Psoas muscle (tissue), 8 donors: ENCODE data around the gene ZCCHC8. TPM values are rescaled to one million over a fixed set of nuclear protein-coding genes. Genes with fewer than 3 reads are reported as not detected.

Source experiments
- ATAC-seq, 4 donors: fragments of 200-7000 bp; cut with Tn5 transposase; one replicate each; pipeline ENCODE4 v1.9.1; 2020; ENCODE audit warnings: moderate library complexity in 3 of 4, mild to moderate bottlenecking in 2 of 4
- DNase-seq, 2 donors: peaks; one replicate each; pipeline ENCODE4 v3.0.0-alpha.2; 2020
- H3K27ac ChIP-seq: fragments of 200-600 bp; one replicate; pipeline ENCODE4 v1.8.0; 2022
- H3K27me3 ChIP-seq, 3 donors: fragments of 200-600 bp in 1 of 3; one replicate each; pipeline versions ENCODE4 v1.6.1 to v1.8.0; 2013 to 2022; ENCODE audit warnings: low read length in 2 of 3, mild to moderate bottlenecking in 2 of 3, moderate library complexity in 1 of 3; ENCODE audit not compliant: insufficient read depth in 3 of 3
- H3K36me3 ChIP-seq, 2 donors: fragments of 200-600 bp in 1 of 2; one replicate each; pipeline versions ENCODE4 v1.6.1 to v1.8.0; 2013 to 2022; ENCODE audit warnings: low read depth in 1 of 2, mild to moderate bottlenecking in 1 of 2, moderate library complexity in 1 of 2; ENCODE audit not compliant: insufficient read depth in 1 of 2
- H3K4me1 ChIP-seq: fragments of 200-600 bp; one replicate; pipeline ENCODE4 v1.8.0; 2022
- H3K4me3 ChIP-seq: fragments of 200-600 bp; one replicate; pipeline ENCODE4 v1.8.0; 2022; ENCODE audit warnings: mild to moderate bottlenecking
- H3K9me3 ChIP-seq: fragments of 200-600 bp; one replicate; pipeline ENCODE4 v1.8.0; 2022
- CTCF ChIP-seq: fragments of 200-600 bp; IDR thresholded peaks from one replicate; pipeline ENCODE4 v1.8.0; 2022; ENCODE audit warnings: antibody characterized with exemption
- WGBS, 3 donors: extraction: QIAGEN DNeasy Blood & Tissue Kit; methylation state at CpG; one replicate each; pipeline versions ENCODE4 v1.1.6 to v1.1.7; 2013; 5-methylcytosine and 5-hydroxymethylcytosine counted together
- intact Hi-C, 2 donors: fragments of 100-400 bp; cut with DNase I; formaldehyde crosslinking; loops; one replicate each; pipeline versions ENCODE4 v1.11.0 to v1.14.2; 2022
- polyA plus RNA-seq, 3 donors: library from polyadenylated mRNA; stranded (reverse); fragments of 200-250 nt; gene quantifications; one replicate each; pipeline ENCODE4 v1.2.3, GENCODE V29; 2013
- total RNA-seq, 4 donors: library from RNA; stranded (reverse); fragmentation: NEBNext Ultra II Directional in 2 of 4; extraction: Animal tissue kit (Norgen Biotek cat#: 25700) in 2 of 4; gene quantifications; one replicate each; pipeline versions ENCODE4 v1.2.1 to v1.2.4, GENCODE V29; 2021 to 2023
- donor health status: healthy with polysubstance abuse.
- donor health status: DM: no; HTN: no; CAD: no; lungs with moderate emphysema.
- donor health status: Bipolar disorder and iron deficiency.
- donor health status: healthy.
- donor health status: DM: yes; HTN: yes; CAD: no.
- donor health status: DM: no; HTN: no; CAD: no.
- donor health status: DM: no; HTN: no; CAD: no.
- donor health status: DM: yes; HTN: yes; CAD: no.

Gene ZCCHC8
- total and polyA plus RNA-seq, 7 donors = 10.9 to 22.2 (median 15.1) TPM

GRCh38 chr12:122538496-122538895 is 37.8 kb upstream of the ZCCHC8 start:
- TF ChIP-seq CTCF = no peak
- no peak for DNase-seq
- Histone ChIP-seq H3K27ac (no peak overlapping the region), H3K4me1 (no peaks in the 10 kb centered on the region), H3K36me3 (no peaks in the 10 kb centered on the region), H3K9me3 (no peaks in the 10 kb centered on the region), H3K4me3 (no peak overlapping the region), H3K27me3 (no peaks in the 10 kb centered on the region)
- ATAC-seq = no peak
- intact Hi-C loops = no loop called here
- 89 to 91% (median 90%) methylated on average over 5 of the region's 5 CpGs for WGBS, 3 donors

GRCh38 chr12:122537021-122537420 is 36.3 kb upstream of the ZCCHC8 start:
- no peaks in the 10 kb centered on the region for H3K9me3 ChIP-seq
- no peaks in the 10 kb centered on the region for H3K27me3 ChIP-seq
- no peaks in the 10 kb centered on the region for H3K4me1 ChIP-seq
- DNase-seq = no peak
- no peaks in the 10 kb centered on the region for H3K36me3 ChIP-seq
- no peak overlapping the region for H3K27ac ChIP-seq
- no peak for ATAC-seq
- intact Hi-C loops = no loop called here
- WGBS, 3 donors = 96 to 97% (median 97%) methylated on average over 4 of the region's 4 CpGs
- H3K4me3 ChIP-seq = no peak overlapping the region
- TF ChIP-seq CTCF = no peak

- Histone ChIP-seq H3K27ac (no peak overlapping the region), H3K9me3 (no peaks in the 10 kb centered on the region), H3K4me1 (no peaks in the 10 kb centered on the region), H3K36me3 (no peaks in the 10 kb centered on the region), H3K4me3 (no peak overlapping the region), H3K27me3 (no peaks in the 10 kb centered on the region)
- intact Hi-C loops = no loop called here
- 93 to 100% (median 94%) methylated on average over 2 of the region's 2 CpGs for WGBS, 3 donors
- ATAC-seq (no peak), DNase-seq (no peak)
- TF ChIP-seq CTCF = no peak
These were observed 33.1 kb upstream of the ZCCHC8 start for GRCh38 chr12:122533856-122534255.

GRCh38 chr12:122528992-122529391 is 28.3 kb upstream of the ZCCHC8 start:
- Histone ChIP-seq H3K4me1 (peaks cover 27% of the 10 kb centered on the region), H3K36me3 (peaks cover 0 to 14% of the 10 kb centered on the region in 2 donors), H3K4me3 (no peak overlapping the region), H3K27me3 (no peaks in the 10 kb centered on the region), H3K27ac (no peak overlapping the region), H3K9me3 (no peaks in the 10 kb centered on the region)
- no peak for TF ChIP-seq CTCF
- 95 to 96% (median 96%) methylated on average over 6 of the region's 6 CpGs for WGBS, 3 donors
- ATAC-seq (no peak), DNase-seq (no peak)
- intact Hi-C loops = loop anchor here (5.0 to 10.0 kb wide), 2 partner anchors 226 to 703 kb away; partner anchors contain the start of genes DENR (in 1 of the 2), MPHOSPH9 (in 1 of the 2) and MTRFR (in 1 of the 2)

GRCh38 chr12:122528582-122528981 is 27.9 kb upstream of the ZCCHC8 start:
- no peak for TF ChIP-seq CTCF
- intact Hi-C loops = loop anchor here (5.0 to 10.0 kb wide), 2 partner anchors 226 to 704 kb away; partner anchors contain the start of genes DENR (in 1 of the 2), MPHOSPH9 (in 1 of the 2) and MTRFR (in 1 of the 2)
- DNase-seq (no peak), ATAC-seq (no peak)
- 92 to 96% (median 94%) methylated on average over 7 of the region's 7 CpGs for WGBS, 3 donors
- H3K36me3 ChIP-seq = peaks cover 0 to 18% of the 10 kb centered on the region in 2 donors
- no peak overlapping the region for H3K4me3 ChIP-seq
- H3K27me3 ChIP-seq = no peaks in the 10 kb centered on the region
- no peaks in the 10 kb centered on the region for H3K9me3 ChIP-seq
- peaks cover 31% of the 10 kb centered on the region for H3K4me1 ChIP-seq
- H3K27ac ChIP-seq = no peak overlapping the region
